A549 (cell line): ENCODE results near the gene FAT1. TPM values are rescaled to one million over a fixed set of nuclear protein-coding genes. Genes with fewer than 3 reads are reported as not detected.

ENCODE experiments used
- ATAC-seq, 2 experiments: fragments of 200-7000 bp in 1 of 2; fragments of >200 bp in 1 of 2; cut with Nextera tagmentation in 1 of 2; cut with Tn5 transposase in 1 of 2; 3 replicates each; pipeline versions ENCODE4 v1.8.0 to v1.9.1; 2018 to 2020; ENCODE audit warnings: mild to moderate bottlenecking in 1 of 2, moderate library complexity in 1 of 2
- CTCF ChIA-PET: fragments of 300-600 bp; sonication (Branson Sonifier 250); formaldehyde crosslinking; extraction: SDS; loops from one replicate; lab custom pipeline; 2021; ENCODE audit warnings: antibody characterized with exemption, inconsistent platforms; lab: Yijun Ruan, JAX
- POLR2A ChIA-PET: fragments of 350-600 bp; formaldehyde crosslinking; extraction: SDS; loops from one replicate; lab custom pipeline; 2021; ENCODE audit warnings: antibody characterized with exemption, inconsistent platforms; lab: Yijun Ruan, JAX
- DNase-seq, 2 experiments: peaks; one replicate each; pipeline versions ENCODE4 v3.0.0 to v3.0.0-alpha.2; 2011 to 2016; ENCODE audit warnings: low read depth in 1 of 2, low spot score in 1 of 2
- FAIRE-seq: peaks from 2 replicates; lab custom pipeline; 2011; peaks lifted over from hg19 to GRCh38; lab: Jason Lieb, UNC
- H3K27ac ChIP-seq, 2 experiments: fragments of >200 bp; sonication (Bioruptor Twin); formaldehyde crosslinking; 3 replicates each; pipeline ENCODE4 v1.5.1; 2016 to 2017
- H3K4me1 ChIP-seq: fragments of >200 bp; sonication (Bioruptor Twin); formaldehyde crosslinking; 3 replicates; pipeline ENCODE4 v1.6.1; 2016
- H3K4me2 ChIP-seq: fragments of >200 bp; sonication (Bioruptor Twin); formaldehyde crosslinking; 3 replicates; pipeline ENCODE4 v1.6.1; 2016
- H3K4me3 ChIP-seq: fragments of >200 bp; sonication (Bioruptor Twin); formaldehyde crosslinking; 3 replicates; pipeline ENCODE4 v1.5.1; 2016
- H3K9me3 ChIP-seq: fragments of >200 bp; sonication (Bioruptor Twin); formaldehyde crosslinking; 3 replicates; pipeline ENCODE4 v1.6.1; 2016
- CHD4 ChIP-seq: fragments of 200-600 bp; sonication (generic); IDR thresholded peaks from 2 replicates; pipeline ENCODE4 v1.6.1; 2016; ENCODE audit warnings: antibody characterized with exemption, mild to moderate bottlenecking, borderline replicate concordance
- FOSL2 ChIP-seq, 2 experiments: fragments of 450-650 bp in 1 of 2; fragments of >200 bp in 1 of 2; sonication (Bioruptor Twin) in 1 of 2; formaldehyde crosslinking; IDR thresholded peaks; 2 replicates each; pipeline versions ENCODE4 v1.5.0 to v1.6.1; 2016 to 2020; ENCODE audit warnings: mild to moderate bottlenecking in 1 of 2, moderate library complexity in 1 of 2
- GATA3 ChIP-seq: IDR thresholded peaks from 2 replicates; pipeline ENCODE4 v1.6.1; 2012; ENCODE audit warnings: borderline replicate concordance
- HDAC2 ChIP-seq: fragments of 200-600 bp; sonication (generic); IDR thresholded peaks from 2 replicates; pipeline ENCODE4 v1.6.1; 2016
- HEYL ChIP-seq: fragments of 250-450 bp; sonication (Bioruptor Pico); IDR thresholded peaks from 2 replicates; pipeline ENCODE4 v1.8.0; 2021; ENCODE audit warnings: mild to moderate bottlenecking, moderate library complexity
- HOXB13 ChIP-seq: fragments of 250-450 bp; sonication (Bioruptor Pico); IDR thresholded peaks from 2 replicates; pipeline ENCODE4 v1.5.0; 2020; ENCODE audit warnings: low read depth, mild to moderate bottlenecking, moderate library complexity
- JUN ChIP-seq, 2 experiments: fragments of >200 bp; sonication (Bioruptor Twin); formaldehyde crosslinking; IDR thresholded peaks; 2 replicates in 1 of 2; 3 replicates in 1 of 2; pipeline ENCODE4 v1.6.1; 2016 to 2017
- MAX ChIP-seq: IDR thresholded peaks from 2 replicates; pipeline ENCODE4 v1.6.1; 2012
- MAZ ChIP-seq: fragments of 150-350 bp; IDR thresholded peaks from 2 replicates; pipeline ENCODE4 v1.6.1; 2014; ENCODE audit warnings: antibody characterized with exemption, low read depth, low read length, borderline replicate concordance
- PHF8 ChIP-seq: fragments of 200-600 bp; sonication (generic); IDR thresholded peaks from 2 replicates; pipeline ENCODE4 v1.6.1; 2016; ENCODE audit warnings: low read depth, mild to moderate bottlenecking, antibody characterized with exemption, moderate library complexity, borderline replicate concordance
- POLR2A ChIP-seq: IDR thresholded peaks from 2 replicates; pipeline ENCODE4 v1.6.1; 2012; ENCODE audit warnings: mild to moderate bottlenecking, low read length
- POLR2AphosphoS2 ChIP-seq: conservative IDR thresholded peaks from 2 replicates; pipeline ENCODE4 v1.6.1; 2012; ENCODE audit warnings: low read length, improper control_type of control experiment, inconsistent platforms
- RAD21 ChIP-seq, 2 experiments: fragments of >200 bp in 1 of 2; sonication (Bioruptor Twin) in 1 of 2; formaldehyde crosslinking in 1 of 2; IDR thresholded peaks in 1 of 2; conservative IDR thresholded peaks in 1 of 2; 2 replicates in 1 of 2; 3 replicates in 1 of 2; pipeline ENCODE4 v1.6.1; 2012 to 2018; ENCODE audit warnings: inconsistent platforms in 1 of 2
- REST ChIP-seq: fragments of 200-600 bp; sonication (generic); IDR thresholded peaks from 2 replicates; pipeline ENCODE4 v1.6.1; 2016; ENCODE audit warnings: antibody characterized with exemption, mild to moderate bottlenecking, moderate library complexity
- SMC3 ChIP-seq: fragments of >200 bp; sonication (Bioruptor Twin); formaldehyde crosslinking; IDR thresholded peaks from 3 replicates; pipeline ENCODE4 v1.6.1; 2018; ENCODE audit warnings: inconsistent platforms
- USF2 ChIP-seq: fragments of 450-650 bp; IDR thresholded peaks from 2 replicates; pipeline ENCODE4 v1.6.1; 2014; ENCODE audit warnings: antibody characterized with exemption
- ZC3H11A ChIP-seq: fragments of 450-650 bp; IDR thresholded peaks from 2 replicates; pipeline ENCODE4 v1.6.1; 2014; ENCODE audit warnings: antibody characterized with exemption, mild to moderate bottlenecking
- ZFP36 ChIP-seq: fragments of 450-650 bp; IDR thresholded peaks from 2 replicates; pipeline ENCODE4 v1.6.1; 2014; ENCODE audit warnings: borderline replicate concordance; ENCODE audit not compliant: partially characterized antibody
- WGBS: methylation state at CpG from one replicate; pipeline ENCODE4 v1.1.6; 2017; ENCODE audit errors: missing lambda C conversion rate; 5-methylcytosine and 5-hydroxymethylcytosine counted together
- polyA plus RNA-seq, 4 experiments: library from polyadenylated mRNA; depleted of rRNA in 3 of 4; stranded (reverse); fragments of >200 nt; fragmentation: RNase III in 1 of 4; extraction: RNeasy Plus Mini Kit Qiagen cat#74134 plus additional on column Dnase treatment in 1 of 4; gene quantifications; 2 replicates in 3 of 4; 3 replicates in 1 of 4; pipeline ENCODE4 v1.2.3, GENCODE V29; 2011 to 2017
- TF ChIP-seq, protein P1 (sequence below): fragments of >200 bp; sonication (Bioruptor Twin); formaldehyde crosslinking; IDR thresholded peaks from 3 replicates; pipeline ENCODE4 v1.5.1; 2016
- TF ChIP-seq, protein P2 (sequence below): IDR thresholded peaks from 2 replicates; pipeline ENCODE4 v1.6.1; 2012
- TF ChIP-seq, protein P3 (sequence below): fragments of >200 bp; sonication (Bioruptor Twin); formaldehyde crosslinking; IDR thresholded peaks from 3 replicates; pipeline ENCODE4 v1.6.1; 2016

Gene FAT1
- polyA plus RNA-seq, 2 of the 4 experiments (the other 2 are of a cell fraction) = 62.2 to 177 TPM

GRCh38 chr4:186727977-186728519, 4.4 kb upstream of the FAT1 start:
- H3K4me2 ChIP-seq = peak overlapping the region; percentile 89
- DNase-seq = peak in 1 of 2 experiments; percentile 72
- 28% methylated on average over 5 of the region's 6 CpGs for WGBS

More at GRCh38 chr4:186727977-186728519, 4.4 kb upstream of the FAT1 start:
- ChIA-PET POLR2A (no interaction called here), CTCF (interaction anchor here (0.6 to 1.6 kb wide), 6 partner anchors 157 to 432 kb away, joined by 3 read pairs; no protein-coding TSS in a partner anchor)
- H3K4me3 ChIP-seq = peak overlapping the region; percentile 67
- TF ChIP-seq RAD21 (conservative IDR thresholded peaks at IDR 0.05 in 1 of 2, IDR thresholded peaks at IDR 0.05 in 1 of 2) (peak; percentile 55 to 57), ZC3H11A (no peak), CHD4 (no peak), HOXB13 (CRISPR knock-in tag) (no peak), HDAC2 (no peak), MAZ (no peak), HEYL (CRISPR knock-in tag) (no peak), USF2 (no peak), FOSL2 (IDR thresholded peaks at IDR 0.05) (no peak), FOSL2 (CRISPR knock-in tag; IDR thresholded peaks at IDR 0.05) (no peak), MAX (no peak), GATA3 (no peak), JUN (IDR thresholded peaks at IDR 0.05) (no peak), REST (no peak), POLR2AphosphoS2 (no peak), ZFP36 (no peak), SMC3 (peak; percentile 33; the same call in 2 of the 3 replicates), PHF8 (no peak), POLR2A (no peak)
- TF ChIP-seq, protein P1, sequence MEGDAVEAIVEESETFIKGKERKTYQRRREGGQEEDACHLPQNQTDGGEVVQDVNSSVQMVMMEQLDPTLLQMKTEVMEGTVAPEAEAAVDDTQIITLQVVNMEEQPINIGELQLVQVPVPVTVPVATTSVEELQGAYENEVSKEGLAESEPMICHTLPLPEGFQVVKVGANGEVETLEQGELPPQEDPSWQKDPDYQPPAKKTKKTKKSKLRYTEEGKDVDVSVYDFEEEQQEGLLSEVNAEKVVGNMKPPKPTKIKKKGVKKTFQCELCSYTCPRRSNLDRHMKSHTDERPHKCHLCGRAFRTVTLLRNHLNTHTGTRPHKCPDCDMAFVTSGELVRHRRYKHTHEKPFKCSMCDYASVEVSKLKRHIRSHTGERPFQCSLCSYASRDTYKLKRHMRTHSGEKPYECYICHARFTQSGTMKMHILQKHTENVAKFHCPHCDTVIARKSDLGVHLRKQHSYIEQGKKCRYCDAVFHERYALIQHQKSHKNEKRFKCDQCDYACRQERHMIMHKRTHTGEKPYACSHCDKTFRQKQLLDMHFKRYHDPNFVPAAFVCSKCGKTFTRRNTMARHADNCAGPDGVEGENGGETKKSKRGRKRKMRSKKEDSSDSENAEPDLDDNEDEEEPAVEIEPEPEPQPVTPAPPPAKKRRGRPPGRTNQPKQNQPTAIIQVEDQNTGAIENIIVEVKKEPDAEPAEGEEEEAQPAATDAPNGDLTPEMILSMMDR = peak; percentile 29; the same call in 2 of the 3 replicates
- TF ChIP-seq, protein P2, sequence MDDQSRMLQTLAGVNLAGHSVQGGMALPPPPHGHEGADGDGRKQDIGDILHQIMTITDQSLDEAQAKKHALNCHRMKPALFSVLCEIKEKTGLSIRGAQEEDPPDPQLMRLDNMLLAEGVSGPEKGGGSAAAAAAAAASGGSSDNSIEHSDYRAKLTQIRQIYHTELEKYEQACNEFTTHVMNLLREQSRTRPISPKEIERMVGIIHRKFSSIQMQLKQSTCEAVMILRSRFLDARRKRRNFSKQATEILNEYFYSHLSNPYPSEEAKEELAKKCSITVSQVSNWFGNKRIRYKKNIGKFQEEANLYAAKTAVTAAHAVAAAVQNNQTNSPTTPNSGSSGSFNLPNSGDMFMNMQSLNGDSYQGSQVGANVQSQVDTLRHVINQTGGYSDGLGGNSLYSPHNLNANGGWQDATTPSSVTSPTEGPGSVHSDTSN = no peak
- TF ChIP-seq, protein P3, sequence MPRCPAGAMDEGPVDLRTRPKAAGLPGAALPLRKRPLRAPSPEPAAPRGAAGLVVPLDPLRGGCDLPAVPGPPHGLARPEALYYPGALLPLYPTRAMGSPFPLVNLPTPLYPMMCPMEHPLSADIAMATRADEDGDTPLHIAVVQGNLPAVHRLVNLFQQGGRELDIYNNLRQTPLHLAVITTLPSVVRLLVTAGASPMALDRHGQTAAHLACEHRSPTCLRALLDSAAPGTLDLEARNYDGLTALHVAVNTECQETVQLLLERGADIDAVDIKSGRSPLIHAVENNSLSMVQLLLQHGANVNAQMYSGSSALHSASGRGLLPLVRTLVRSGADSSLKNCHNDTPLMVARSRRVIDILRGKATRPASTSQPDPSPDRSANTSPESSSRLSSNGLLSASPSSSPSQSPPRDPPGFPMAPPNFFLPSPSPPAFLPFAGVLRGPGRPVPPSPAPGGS = no peak
- FAIRE-seq (no peak), ATAC-seq (peak in 1 of 2 experiments; percentile 6; a peak in 1 of 6 replicates)
- peak overlapping the region; percentile 89 to 100 for H3K27ac ChIP-seq
- H3K4me1 ChIP-seq = peaks cover 29% of the 10 kb centered on the region
- no peaks in the 10 kb centered on the region for H3K9me3 ChIP-seq
